CD4-positive, alpha-beta T cell treated with Interferon alpha-2 for 1 hour (primary cell): ENCODE results near the gene TSFM.

Experiments
- DNase-seq, 2 donors: peaks; one replicate each; pipeline ENCODE4 v3.0.0-alpha.2; 2020 to 2022

TSFM gene

DNA sequence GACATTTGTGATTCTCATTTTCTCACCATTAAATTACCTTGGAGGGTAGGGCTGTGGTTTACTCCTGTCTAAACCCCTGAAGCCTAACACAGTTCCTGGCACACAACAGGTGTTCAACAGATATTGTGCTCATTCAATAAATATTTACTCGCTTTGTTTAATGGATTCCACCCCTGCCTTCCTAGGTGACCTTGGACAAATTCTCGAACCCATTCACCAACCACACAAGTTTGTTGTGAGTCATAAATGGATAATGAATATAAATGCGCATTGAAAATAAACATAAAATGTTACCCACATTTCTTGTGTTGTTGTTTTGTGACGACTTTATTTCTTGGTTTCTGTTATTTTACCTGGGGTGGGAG, 362 bp upstream of the TSFM start:
- no peak for DNase-seq

DNA sequence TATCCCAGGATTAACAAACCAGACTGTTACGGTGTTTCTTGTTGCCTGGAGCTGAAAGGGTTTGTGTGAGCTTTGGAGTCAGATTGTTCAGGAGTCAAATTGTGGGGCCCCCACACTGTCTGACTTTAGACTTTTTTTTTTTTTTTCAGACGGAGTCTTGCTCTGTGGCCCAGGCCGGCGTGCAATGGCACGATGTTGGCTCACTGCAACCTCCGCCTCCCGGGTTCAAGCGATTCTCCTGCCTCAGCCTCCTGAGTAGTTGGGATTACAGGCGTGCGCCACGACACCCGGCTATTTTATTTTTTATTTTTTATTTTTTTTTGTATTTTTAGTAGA, 847 bp downstream of the TSFM start:
- no peak for DNase-seq

DNA sequence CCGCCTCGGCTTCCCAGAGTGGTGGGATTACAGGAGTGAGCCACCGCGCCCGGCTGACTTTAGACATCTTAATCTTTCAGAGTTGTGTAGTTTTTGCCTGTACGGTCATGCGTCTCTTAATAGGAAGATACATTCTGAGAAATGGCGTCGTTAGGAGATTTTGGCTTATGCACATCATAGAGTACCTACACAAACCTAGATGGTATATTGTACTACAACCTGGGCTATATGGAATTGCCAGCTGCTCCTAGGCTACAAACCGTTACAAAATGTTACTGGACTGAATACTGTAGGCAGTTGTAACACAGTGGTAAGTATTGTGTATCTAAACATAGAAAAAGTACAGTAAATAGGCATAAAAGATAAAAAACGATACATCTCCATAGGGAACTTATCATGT, 1.3 kb downstream of the TSFM start:
- no peak for DNase-seq

DNA sequence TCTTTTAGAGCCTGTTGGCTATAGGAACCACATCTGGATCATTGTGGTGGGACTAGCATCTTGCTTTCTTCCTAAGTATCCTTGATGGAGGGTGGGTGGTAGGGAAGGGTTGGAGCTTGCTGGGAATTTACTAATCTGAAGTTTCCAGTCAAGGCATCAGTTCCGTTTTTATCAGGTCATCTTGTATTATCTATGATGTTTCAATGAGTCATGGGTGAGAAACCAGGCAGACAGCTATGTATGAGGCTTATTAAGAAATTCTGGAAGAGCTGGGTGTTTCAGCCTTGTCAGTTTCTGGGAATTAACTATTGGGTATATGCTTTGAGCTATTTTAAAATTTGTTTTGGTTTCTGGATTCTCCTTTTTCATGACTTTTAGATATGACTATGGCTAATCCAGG, 11.3 kb downstream of the TSFM start:
- no peak for DNase-seq

DNA sequence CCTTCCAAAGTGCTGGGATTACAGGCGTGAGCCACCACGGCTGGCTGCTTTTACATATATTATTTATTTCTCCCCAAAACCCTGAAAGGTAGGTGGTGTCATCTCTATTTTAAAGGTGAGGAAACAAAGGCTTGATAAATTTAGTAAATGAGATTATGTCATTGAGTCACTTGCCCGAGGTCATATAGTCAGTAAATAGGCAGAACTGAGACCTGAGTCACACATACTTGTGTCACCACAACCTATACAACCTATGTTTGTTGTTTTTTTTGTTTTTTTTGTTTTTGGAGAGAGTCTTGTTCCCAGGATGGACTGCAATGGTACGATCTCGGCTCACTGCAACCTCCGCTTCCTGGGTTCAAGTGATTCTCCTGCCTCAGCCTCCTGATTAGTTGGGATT, 12.8 kb downstream of the TSFM start:
- no peak for DNase-seq

DNA sequence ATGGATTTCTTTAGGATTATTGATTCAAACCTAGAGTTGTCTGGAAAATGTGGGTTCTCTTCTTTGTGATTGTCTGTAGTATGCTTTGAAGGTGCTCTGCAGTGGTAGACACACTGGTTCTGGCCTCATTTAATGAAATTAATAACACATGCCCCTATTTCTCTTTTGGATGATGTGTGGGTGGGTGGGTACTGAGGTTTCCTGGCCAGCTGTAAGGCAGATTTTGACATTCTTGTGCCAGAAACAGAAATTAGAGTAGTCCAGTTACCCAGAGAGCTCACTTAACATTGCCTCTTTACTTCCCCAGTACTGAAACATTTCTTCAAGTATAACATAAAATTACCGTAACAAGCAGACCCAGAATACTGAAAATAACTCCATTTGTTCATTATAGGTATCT, 14.4 kb downstream of the TSFM start:
- DNase-seq, result no peak

DNA sequence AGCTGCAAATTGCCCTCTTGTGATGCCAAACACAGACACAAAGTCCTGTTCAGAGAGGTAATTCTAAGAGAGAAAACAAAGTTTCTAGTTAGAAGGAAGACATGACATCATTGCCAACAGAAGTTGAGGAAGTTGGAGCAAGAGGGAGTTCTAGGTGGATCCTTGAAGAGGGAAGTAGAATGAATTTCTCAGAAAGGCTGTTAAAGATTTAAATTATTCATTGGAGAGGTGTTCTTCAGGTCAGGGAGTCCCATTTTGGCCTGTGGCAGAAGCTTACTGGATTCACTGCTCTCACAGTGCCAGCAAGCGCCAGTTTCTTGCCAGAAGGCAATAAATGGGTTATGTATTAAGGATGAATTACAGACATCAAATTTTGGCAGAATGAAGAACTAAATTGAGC, 15.3 kb downstream of the TSFM start:
- no peak for DNase-seq

DNA sequence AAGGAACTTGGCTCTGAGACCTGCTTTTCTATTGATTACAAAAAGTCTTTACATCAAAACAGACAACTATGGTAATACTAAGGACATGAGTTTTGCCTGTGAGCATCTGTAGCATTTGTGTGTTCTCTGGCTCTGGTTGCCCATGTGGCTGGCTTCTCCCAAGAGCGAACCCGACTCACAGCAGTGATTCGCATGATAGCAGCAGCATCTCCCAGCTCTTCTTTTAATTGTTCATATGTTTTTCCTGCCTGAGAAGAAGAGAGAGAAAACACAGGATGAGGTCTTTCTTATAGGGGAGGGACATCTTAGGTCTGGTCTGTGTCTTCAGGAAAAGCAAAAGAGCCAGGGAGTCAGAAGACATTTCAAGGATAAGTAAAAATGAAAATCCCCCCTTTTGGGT, 18.4 kb downstream of the TSFM start:
- no peak for DNase-seq

DNA sequence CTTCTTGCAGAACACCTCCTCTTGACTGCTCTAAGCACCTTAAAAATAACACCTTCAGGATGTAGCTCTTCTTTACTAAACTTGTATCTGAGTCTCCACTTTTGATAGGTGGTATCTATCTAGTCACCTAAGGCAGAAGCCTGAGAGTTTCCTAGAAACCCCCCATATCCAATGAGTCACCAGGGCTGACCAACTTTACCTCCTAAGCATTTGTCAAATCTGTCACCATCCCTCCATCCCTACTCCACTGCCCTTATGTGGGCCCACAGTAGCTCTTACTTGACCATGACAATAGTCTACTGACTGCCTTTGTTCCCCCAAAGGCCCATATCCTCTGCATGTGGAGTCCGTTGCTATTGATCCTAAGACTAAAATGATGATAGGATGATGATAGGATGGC, 20.0 kb downstream of the TSFM start:
- DNase-seq, result no peak

DNA sequence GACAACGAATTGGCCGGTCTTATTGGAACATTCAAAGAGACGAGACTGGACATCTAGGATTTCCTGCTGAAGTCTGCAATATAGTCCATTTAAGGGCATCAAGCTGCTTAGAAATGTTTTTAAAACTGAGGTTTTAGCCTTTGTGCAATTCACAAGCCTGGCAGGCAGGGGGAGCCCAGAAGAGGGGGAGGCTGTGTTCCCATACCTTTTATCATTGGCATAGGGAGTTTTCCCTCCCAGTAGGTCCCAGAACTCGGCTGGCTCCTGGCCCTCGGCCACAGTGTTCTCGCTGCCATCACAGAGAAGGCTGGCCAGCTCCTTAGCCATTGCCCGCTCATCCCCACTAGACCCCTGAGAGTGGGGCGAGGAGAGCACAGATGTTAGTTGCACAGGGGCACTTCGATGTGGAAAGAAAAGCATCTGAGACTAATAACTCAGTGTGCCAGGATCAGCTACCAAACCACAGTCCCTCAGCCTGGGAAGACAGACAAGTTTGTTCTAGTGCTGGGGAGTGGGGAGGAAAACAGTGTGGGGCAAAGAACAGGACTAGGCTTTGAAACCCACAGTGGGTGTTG, 20.8 kb downstream of the TSFM start:
- DNase-seq, result peak in 1 of 2 donors; percentile 47

DNA sequence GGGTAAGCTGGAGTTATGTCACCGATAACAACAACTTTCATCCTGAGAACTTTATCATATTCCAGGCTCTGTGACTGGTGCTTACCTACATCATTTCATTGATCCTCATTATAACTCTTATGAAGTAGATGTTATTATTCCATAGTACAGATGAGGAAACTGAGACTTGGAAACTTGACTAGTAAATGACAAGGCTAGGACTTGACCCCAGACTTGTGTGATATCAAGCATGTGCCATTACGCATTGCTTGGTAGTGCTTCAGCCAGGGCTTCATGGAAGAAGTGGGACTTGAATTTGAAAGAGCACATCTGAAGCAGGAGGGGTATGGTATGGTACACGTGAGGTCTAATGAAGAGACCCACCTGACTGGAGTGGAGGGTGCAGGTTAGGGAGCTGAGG, 24.1 kb downstream of the TSFM start:
- no peak for DNase-seq

DNA sequence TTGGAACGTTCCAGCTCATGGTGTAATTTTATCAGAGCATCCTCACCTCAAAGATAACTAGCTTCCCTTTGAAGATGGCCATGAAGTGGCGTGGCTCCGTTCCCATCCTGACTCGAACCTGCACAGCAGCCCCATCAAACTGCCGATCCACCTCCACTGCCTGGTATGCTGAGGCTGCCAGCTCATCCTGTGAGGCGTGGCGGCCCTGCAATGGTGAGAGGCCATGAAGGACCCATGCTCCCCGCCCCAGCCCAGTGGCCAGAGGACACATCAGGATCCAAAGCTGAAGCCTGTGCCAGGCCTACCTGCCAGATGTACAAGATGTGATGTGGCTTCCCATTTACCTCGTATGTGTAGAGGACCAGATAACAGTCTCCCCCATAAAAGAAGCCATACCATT, 24.7 kb downstream of the TSFM start:
- no peak for DNase-seq

DNA sequence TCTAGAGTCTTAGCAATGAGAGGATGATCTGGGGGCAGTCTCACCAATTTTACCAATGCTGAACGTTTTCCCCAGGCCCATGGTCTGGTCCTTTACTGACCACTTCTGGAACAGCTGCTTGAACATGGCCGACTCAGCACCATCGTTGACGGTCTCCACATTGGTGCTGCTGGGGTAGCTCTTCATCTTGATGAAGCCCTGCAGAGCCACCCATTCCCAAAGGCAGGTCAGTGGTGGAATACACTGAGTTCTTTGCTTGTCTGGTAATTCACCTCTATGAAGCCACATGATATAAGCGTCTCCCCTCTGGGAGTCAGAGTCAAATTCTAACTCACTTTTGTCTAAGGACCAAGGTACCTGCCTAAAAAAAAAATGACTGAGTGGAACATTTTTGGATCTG, 25.8 kb downstream of the TSFM start:
- DNase-seq, result no peak

DNA sequence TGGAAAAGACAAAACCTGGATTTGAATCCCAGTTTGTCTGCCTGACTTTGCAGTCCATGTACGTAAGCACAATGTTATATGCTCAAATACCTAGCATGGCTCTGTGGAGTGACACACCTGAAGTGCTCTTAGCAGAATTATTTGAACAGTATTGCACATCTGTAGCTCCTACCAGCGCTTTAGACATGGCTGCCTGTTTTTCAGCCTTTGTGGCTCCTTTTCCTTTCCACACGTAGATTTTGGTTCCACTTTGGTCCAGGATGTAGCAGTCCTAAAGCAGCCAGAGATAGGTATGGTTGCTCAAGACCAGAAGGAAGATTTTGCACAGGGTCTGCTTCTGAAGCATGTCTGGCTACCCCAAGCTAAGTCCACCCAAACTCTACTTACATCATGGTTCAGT, 26.8 kb downstream of the TSFM start:
- no peak for DNase-seq

DNA sequence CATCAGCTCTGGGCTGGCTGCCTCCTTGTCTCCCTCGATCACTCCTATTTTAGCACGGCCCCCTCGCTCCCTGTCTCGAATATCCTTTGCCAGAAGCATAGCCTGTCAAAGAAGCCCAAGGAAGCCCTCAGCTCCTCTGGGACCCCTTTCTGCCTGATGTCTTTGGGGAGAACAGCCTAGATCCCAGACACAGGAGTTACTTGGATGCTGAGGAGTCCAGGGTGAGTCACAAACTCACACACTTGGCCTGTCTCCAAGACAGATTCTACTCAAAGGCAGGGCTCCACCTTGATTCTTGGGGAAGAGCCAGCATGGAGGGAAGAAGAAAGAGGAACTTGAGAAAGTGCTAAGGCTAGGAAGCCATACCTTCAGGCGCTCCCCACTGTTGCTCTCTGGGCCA, 27.9 kb downstream of the TSFM start:
- DNase-seq, result no peak

DNA sequence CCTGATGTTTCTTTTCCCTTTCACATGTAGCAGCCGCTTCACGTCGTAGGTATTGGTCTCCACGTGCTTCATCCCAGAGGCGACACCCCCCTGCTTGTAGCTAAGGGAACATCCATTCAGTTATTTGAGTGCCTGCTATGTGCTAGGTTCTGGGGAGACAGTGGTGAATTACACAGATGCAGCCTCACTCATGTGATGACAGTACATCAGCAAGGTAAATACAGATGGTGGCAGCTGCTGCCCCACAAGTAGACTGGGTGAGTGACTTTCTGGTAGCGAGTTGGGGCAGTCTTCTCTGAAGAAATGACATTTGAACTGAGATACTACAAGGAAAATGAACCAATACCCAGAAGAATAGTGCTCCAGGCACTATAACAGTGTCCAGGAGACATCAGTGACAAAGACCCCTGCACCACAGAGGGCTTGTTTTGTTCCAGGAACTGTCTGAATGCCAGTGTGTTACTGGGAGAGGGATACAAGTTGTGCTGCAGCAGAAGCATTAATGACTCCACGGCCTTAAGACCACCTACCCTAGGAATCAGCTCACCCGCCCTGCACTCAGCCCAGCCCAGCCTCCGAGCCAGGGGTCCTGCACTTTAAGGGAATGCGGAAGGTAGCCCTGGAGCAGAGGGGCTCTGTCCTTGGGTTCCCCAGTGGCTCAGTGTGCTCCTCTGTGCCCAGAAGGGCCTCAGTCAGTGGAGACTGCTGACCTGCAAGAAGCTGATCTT, 28.6 kb downstream of the TSFM start:
- DNase-seq, result no peak

DNA sequence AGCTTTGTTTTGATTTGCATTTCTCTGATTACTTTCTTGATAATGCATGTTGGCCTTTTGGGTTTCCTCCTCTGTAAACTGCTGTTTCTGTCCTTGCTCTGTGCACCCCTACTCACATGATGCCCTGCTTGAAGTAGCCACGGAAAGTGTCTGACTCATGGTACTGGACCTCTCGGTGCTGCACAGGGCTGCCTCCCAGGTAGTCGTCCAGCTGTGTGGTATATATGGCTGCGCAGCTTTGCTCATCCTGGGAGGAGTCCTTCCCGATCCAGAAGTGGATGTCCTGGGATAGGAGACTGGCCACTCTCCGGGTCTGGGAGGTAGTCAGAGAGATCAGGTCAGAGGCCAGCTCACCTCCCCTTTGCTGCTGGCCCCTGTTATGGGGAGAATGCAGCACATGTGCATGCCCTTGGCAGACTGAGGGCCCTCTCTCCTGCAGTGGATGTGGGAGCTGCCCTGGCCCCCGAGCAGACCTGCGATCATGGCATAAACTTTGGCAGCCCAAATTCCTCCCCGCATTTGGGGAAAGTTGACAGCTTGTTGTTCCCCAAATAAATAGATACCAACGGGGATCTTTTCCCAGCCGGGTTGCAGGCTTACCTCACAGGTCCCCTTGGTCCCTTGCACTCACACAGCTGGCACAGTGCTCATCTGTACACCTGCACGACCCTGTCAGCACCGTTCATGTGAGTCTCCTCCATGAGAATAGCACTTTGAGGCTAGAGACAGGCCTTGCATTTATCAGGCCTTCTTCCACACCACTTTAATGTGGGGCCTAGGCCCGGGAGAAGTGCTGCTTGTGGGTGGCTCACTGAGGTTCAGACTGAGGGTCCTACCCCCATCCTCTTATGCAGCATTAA, 30.8 kb downstream of the TSFM start:
- DNase-seq, result no peak

DNA sequence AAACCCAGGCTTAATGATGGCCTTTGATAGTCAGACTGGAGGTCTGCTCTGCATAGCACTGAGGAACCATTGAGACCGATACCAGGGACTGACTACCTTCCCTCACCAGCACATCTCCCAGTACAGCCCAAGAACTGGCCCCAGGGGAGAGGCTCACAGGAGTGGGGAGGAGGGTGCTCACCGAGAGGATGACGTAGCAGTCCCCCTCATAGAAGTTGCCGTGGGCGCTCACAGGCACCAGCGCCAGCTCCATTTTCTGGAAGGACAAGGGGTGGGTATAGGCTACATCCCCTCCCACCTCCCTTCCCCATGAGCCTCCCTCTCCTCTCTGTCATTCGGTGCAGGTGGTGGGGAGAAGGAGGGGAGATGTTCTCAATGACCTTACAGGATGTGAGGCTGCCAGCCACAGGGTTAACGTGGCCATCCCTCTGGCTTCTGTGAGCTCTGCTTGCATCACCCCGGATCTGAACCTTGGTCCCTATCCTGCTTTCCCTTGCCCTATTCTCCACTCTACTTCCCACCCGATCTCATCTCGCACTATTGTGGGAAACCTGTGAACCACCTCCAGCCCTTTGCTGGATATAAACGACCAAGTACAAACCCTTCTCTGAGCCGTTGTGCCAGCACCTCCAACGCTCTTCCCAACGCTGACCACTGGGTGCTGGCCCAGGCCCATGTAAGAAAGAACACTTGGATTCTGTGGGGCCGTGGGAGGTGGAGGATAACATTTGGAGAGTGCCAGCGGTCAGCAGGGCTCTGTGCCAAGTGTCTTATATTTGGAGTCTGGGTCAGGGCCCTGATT, 31.6 kb downstream of the TSFM start:
- no peak for DNase-seq

DNA sequence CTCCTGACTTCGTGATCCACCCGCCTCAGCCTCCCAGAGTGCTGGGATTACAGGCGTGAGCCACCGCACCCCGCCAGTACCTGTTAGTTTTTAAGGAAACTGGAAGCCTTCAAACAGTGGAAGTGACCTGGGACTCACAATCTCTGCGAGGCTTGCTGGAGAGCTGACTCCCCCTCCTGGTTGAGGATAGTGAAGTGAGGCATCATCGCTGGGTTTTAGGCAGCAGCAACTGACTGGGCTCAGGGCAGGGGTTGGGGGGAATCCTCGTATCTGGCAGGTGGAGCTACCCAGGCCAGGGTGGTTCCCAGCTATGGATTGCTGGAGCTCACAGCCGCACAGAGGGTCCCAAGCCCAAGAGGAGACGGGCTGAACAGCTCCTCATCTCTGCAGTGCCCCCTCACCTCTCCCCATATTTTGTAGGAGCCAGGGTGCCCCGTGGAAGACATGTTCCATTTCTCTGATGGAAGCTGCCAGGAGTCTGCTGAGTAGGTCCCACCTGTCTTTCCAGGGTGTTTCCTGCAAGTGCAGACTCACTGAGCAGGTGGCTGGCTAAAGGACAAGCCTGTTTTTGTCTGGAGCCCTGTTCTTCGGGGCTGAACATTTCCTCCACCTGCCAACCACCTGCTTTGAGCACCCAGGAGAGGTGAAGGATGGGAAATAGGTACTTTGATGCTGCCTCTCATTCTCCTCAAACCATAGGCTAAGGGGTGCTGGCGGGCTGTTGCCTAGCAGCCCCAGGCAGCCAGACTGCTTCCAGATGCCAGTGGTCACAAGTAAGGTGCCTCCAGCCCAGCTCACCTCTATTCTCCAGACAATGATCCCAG, 32.8 kb downstream of the TSFM start:
- DNase-seq, result no peak

DNA sequence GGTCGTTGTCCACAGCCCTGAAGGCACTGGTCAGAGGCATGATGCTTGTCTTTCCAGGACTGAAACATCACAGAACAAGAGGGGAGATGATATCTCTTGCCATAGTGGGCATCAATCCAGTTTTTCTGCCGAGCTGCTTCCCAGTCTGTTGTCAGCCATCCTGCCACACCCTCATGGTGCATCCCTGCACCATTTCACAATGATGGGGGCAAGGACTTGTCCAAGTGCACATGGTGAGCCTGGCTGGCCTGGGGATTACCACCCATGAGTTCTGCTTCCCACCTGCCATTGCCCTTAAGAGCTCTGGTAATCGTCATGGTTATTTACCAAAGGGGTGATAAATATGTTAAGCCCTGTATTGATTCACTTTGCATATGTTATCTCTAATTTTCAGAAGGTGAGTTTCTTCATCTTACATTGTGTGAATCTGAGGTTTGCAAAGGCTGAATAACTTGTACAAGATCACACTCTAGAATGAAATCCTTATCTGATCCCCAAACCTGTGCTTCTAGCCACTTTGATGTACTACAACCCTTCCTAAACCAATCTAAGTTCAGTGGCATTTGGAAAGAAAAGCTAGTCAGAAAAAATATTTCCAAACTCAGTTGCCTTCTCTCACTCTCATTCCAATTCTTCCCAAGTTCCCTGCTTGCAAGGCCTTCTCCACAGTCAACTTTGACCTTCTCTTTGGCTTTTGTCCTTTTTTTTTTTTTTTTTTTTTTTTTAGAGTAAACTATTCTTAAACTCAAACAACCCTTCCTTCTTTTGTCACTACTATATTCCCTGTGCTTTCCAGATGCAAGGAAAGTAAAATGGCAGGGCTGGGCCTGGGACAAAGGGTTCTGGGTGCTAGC, 33.6 kb downstream of the TSFM start:
- no peak for DNase-seq

DNA sequence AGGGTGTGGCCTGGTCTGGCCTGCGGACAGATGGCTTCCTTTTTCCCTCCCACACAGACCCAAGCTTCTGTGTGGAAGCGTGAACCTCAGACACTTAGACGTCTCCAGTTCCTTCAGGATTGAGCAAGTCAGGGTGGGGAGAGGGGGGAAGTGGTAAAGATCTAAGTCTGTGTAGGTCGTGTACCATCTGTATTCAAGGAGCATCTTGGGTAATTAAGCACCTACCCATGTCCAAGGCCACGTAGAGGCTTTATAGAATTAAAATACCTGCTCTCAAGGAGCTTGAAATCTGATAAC, 34.2 kb downstream of the TSFM start:
- no peak for DNase-seq
